ENCODE data around the gene SRC.

GRCh38 chr20:37450344-37450743 is 104.4 kb downstream of the SRC start:
- TF ChIP-seq CTCF (IDR thresholded peaks at IDR 0.05): no peak
- TF ChIP-seq POLR2AphosphoS5 (IDR thresholded peaks at IDR 0.05; ENCODE audit: insufficient read depth in 1 of 2, low read depth in 1 of 2): no peak
- no peak for TF ChIP-seq POLR2A (IDR thresholded peaks at IDR 0.05)
